ENCODE data around the gene UBTF. TPM values are rescaled to one million over a fixed set of nuclear protein-coding genes. Genes with fewer than 3 reads are reported as not detected.

Gene UBTF
- total and polyA plus RNA-seq, 9 of the 15 experiments (the other 6 are each of a cell fraction or from before 2014, with no cell fraction given): 1.2 to 113 (median 83.6) TPM

DNA sequence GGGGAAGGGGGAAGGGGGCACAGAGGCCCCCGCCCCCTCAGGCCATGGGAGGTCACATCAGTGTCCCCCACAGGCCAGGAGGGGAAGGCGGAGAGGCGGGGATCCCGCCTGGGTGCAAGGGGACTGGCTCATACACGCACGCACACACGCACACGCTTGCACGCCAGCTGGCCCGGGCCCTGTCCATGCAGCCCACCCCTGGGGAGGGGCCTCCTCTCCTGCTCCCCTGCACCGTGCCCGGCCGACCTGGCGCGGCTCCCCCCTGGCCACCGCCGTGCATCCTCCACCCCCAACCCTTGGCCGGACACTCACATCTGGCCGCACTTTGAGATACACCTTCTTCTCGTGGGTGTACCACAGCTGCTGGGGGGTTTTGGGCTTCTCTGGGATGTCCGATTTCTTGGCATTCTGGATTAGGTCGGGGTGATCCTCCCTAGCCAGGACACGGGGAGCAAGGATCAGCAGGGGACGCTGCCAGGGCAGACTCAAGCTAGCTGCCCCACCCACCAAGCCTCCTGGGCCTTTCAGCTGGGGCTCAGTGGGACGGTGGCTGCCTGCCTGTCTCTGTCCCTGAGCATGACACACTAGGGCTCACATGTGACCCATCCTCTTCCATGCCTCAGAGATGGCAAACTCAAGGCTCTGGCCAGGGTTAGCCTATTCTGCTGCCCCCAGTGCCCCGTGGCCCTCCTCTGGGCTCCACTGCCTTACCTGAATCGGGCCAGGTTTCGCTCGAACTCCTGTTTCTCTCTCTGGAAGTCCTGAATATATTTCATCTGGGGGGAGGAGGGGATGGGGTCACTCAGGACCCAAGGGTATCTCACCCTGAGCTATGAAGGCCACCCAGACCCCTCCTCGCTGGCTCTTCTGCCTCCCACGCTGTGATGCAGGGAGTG lies 6.7 kb downstream of the UBTF start (continued):
- TF ChIP-seq POLR2AphosphoS5 (IDR thresholded peaks at IDR 0.05; ENCODE audit: control insufficient read depth, insufficient read depth, low read depth, low read length) (peak; percentile 5; the same call in 1 of the 2 replicates), RBM15 (IDR thresholded peaks at IDR 0.05; ENCODE audit: insufficient read depth, low read length) (no peak), RFX5 (IDR thresholded peaks at IDR 0.05; ENCODE audit: low read depth, low read length) (no peak), COPS2 (conservative IDR thresholded peaks at IDR 0.05) (no peak), ZBTB17 (CRISPR knock-in tag; IDR thresholded peaks at IDR 0.05) (no peak), ZC3H8 (IDR thresholded peaks at IDR 0.05) (no peak), ELF1 (tag; IDR thresholded peaks at IDR 0.05) (no peak), SUPT5H (IDR thresholded peaks at IDR 0.05) (peak; percentile 59), GATAD2A (IDR thresholded peaks at IDR 0.05) (no peak), EWSR1 (IDR thresholded peaks at IDR 0.05; ENCODE audit: borderline replicate concordance, low read depth, partially characterized antibody) (no peak), ZKSCAN1 (IDR thresholded peaks at IDR 0.05; ENCODE audit: low read depth, low read length) (no peak), KAT2B (IDR thresholded peaks at IDR 0.05; ENCODE audit: low read depth, low read length) (no peak), HNRNPH1 (optimal IDR thresholded peaks at IDR 0.05; ENCODE audit: low read depth, low read length) (no peak), ZNF444 (CRISPR knock-in tag; IDR thresholded peaks at IDR 0.05) (no peak), RBM34 (IDR thresholded peaks at IDR 0.05; ENCODE audit: borderline replicate concordance, insufficient read depth, low read length) (no peak), HDAC3 (IDR thresholded peaks at IDR 0.05; ENCODE audit: borderline replicate concordance, partially characterized antibody) (no peak)
- TF ChIP-seq, protein P1, sequence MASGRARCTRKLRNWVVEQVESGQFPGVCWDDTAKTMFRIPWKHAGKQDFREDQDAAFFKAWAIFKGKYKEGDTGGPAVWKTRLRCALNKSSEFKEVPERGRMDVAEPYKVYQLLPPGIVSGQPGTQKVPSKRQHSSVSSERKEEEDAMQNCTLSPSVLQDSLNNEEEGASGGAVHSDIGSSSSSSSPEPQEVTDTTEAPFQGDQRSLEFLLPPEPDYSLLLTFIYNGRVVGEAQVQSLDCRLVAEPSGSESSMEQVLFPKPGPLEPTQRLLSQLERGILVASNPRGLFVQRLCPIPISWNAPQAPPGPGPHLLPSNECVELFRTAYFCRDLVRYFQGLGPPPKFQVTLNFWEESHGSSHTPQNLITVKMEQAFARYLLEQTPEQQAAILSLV (tag; IDR thresholded peaks at IDR 0.05): no peak
- TF ChIP-seq, protein P2, sequence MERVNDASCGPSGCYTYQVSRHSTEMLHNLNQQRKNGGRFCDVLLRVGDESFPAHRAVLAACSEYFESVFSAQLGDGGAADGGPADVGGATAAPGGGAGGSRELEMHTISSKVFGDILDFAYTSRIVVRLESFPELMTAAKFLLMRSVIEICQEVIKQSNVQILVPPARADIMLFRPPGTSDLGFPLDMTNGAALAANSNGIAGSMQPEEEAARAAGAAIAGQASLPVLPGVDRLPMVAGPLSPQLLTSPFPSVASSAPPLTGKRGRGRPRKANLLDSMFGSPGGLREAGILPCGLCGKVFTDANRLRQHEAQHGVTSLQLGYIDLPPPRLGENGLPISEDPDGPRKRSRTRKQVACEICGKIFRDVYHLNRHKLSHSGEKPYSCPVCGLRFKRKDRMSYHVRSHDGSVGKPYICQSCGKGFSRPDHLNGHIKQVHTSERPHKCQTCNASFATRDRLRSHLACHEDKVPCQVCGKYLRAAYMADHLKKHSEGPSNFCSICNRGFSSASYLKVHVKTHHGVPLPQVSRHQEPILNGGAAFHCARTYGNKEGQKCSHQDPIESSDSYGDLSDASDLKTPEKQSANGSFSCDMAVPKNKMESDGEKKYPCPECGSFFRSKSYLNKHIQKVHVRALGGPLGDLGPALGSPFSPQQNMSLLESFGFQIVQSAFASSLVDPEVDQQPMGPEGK (CRISPR knock-in tag; IDR thresholded peaks at IDR 0.05; ENCODE audit: borderline replicate concordance): no peak
- TF ChIP-seq, protein P3, sequence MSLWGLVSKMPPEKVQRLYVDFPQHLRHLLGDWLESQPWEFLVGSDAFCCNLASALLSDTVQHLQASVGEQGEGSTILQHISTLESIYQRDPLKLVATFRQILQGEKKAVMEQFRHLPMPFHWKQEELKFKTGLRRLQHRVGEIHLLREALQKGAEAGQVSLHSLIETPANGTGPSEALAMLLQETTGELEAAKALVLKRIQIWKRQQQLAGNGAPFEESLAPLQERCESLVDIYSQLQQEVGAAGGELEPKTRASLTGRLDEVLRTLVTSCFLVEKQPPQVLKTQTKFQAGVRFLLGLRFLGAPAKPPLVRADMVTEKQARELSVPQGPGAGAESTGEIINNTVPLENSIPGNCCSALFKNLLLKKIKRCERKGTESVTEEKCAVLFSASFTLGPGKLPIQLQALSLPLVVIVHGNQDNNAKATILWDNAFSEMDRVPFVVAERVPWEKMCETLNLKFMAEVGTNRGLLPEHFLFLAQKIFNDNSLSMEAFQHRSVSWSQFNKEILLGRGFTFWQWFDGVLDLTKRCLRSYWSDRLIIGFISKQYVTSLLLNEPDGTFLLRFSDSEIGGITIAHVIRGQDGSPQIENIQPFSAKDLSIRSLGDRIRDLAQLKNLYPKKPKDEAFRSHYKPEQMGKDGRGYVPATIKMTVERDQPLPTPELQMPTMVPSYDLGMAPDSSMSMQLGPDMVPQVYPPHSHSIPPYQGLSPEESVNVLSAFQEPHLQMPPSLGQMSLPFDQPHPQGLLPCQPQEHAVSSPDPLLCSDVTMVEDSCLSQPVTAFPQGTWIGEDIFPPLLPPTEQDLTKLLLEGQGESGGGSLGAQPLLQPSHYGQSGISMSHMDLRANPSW (CRISPR knock-in tag; IDR thresholded peaks at IDR 0.05): no peak
- TF ChIP-seq, protein P4, sequence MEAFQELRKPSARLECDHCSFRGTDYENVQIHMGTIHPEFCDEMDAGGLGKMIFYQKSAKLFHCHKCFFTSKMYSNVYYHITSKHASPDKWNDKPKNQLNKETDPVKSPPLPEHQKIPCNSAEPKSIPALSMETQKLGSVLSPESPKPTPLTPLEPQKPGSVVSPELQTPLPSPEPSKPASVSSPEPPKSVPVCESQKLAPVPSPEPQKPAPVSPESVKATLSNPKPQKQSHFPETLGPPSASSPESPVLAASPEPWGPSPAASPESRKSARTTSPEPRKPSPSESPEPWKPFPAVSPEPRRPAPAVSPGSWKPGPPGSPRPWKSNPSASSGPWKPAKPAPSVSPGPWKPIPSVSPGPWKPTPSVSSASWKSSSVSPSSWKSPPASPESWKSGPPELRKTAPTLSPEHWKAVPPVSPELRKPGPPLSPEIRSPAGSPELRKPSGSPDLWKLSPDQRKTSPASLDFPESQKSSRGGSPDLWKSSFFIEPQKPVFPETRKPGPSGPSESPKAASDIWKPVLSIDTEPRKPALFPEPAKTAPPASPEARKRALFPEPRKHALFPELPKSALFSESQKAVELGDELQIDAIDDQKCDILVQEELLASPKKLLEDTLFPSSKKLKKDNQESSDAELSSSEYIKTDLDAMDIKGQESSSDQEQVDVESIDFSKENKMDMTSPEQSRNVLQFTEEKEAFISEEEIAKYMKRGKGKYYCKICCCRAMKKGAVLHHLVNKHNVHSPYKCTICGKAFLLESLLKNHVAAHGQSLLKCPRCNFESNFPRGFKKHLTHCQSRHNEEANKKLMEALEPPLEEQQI (IDR thresholded peaks at IDR 0.05): no peak

Measured in K562 (cell line).